Measurements from ENCODE around the gene MIDN.

The MIDN gene

GRCh38 chr19:1288226-1288612, 39.8 kb downstream of the MIDN start:
- no peak overlapping the region for H3K27ac ChIP-seq
- DNase-seq (ENCODE audit: low spot score) = no peak
- ChIA-PET CTCF (interaction anchor here (0.7 kb wide), 1 partner anchor 223 kb away, joined by 5 read pairs; no protein-coding TSS in a partner anchor), POLR2A (ENCODE audit: low non-redundant PET) (no interaction called here)
- TF ChIP-seq, protein P1, sequence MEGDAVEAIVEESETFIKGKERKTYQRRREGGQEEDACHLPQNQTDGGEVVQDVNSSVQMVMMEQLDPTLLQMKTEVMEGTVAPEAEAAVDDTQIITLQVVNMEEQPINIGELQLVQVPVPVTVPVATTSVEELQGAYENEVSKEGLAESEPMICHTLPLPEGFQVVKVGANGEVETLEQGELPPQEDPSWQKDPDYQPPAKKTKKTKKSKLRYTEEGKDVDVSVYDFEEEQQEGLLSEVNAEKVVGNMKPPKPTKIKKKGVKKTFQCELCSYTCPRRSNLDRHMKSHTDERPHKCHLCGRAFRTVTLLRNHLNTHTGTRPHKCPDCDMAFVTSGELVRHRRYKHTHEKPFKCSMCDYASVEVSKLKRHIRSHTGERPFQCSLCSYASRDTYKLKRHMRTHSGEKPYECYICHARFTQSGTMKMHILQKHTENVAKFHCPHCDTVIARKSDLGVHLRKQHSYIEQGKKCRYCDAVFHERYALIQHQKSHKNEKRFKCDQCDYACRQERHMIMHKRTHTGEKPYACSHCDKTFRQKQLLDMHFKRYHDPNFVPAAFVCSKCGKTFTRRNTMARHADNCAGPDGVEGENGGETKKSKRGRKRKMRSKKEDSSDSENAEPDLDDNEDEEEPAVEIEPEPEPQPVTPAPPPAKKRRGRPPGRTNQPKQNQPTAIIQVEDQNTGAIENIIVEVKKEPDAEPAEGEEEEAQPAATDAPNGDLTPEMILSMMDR (conservative IDR thresholded peaks at IDR 0.05; ENCODE audit: low read depth) = no peak

- TF ChIP-seq, protein P1 (conservative IDR thresholded peaks at IDR 0.05; ENCODE audit: low read depth) = no peak
- CTCF ChIA-PET = no interaction called here
- DNase-seq (ENCODE audit: low spot score) = no peak
- H3K27ac ChIP-seq = no peak overlapping the region
- POLR2A ChIA-PET (ENCODE audit: low non-redundant PET) = no interaction called here
Measured at GRCh38 chr19:1288833-1289685, 40.7 kb downstream of the MIDN start.

DNA sequence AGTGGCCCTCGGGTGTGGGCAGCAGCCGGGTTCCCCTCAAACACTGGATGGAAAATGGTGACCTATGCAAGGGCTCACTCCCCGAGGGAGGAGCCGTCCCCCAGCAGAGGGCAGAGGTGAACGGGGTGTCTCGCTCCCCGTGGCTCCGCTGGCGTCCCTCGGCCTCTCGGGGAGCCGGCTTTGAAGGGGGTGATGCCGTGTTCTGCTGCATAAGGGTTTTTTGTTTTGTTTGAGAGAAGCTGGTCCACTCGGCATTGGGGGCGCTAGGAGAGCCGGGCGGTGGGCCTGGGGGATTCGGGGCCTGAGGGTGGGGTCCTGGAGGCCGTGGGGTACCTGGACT, 41.3 kb downstream of the MIDN start:
- CTCF ChIA-PET = no interaction called here
- TF ChIP-seq, protein P1 (conservative IDR thresholded peaks at IDR 0.05; ENCODE audit: low read depth) = no peak
- H3K27ac ChIP-seq = no peak overlapping the region
- POLR2A ChIA-PET (ENCODE audit: low non-redundant PET) = no interaction called here
- DNase-seq (ENCODE audit: low spot score) = no peak

GRCh38 chr19:1290196-1290702, 41.9 kb downstream of the MIDN start:
- ChIA-PET CTCF (interaction anchor here (0.8 kb wide), 1 partner anchor 10 kb away, joined by 3 read pairs; no protein-coding TSS in a partner anchor), POLR2A (ENCODE audit: low non-redundant PET) (no interaction called here)
- no peak overlapping the region for H3K27ac ChIP-seq
- TF ChIP-seq, protein P1 (conservative IDR thresholded peaks at IDR 0.05; ENCODE audit: low read depth) = no peak
- DNase-seq (ENCODE audit: low spot score) = no peak

DNA sequence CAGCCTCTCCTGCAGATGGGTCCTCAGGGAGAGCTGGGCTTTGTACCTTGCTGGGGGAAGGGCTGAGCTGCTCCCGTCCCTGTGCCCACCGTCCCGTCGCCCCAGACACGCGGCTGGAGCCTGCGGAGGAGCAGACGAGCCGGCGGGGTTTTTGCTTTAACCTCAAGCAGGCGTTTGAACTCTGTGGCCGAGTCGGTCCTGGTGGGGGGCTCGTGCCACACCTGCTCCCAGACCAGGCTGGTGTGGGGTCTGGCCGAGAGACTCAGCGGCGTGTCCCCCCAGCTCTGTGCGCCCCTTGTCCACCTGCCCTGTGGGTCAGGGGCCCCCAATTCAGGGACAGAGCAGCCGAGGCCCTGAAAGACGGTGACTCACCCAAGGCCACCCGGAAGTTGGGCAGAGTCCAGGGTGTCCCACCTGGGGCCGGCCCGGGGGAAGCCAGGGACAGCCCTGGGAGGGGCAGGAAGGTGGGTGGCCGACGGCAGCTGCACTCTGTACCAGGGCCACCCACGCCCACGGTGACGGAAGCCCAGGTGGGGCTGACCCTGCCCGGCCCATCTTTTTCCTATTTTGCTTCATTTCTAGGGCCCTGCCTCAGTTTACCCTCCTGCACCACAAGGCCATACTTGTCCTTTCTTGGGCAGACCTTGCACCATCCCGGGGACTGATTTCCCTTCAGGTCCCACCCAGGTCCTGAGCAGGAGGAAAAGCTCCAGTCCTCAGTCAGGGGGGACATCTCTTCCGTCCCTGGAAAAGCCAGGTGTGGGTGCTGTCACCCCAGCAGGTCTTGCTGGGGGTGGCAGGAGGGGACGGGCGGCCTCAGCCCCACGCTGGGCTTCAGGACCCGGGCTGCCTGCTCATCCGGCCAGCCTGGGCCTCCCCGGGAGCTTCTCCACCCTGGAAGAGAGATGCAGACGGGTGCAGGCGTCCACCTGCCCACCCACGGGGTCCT, 42.6 kb downstream of the MIDN start:
- no peak overlapping the region for H3K27ac ChIP-seq
- CTCF ChIA-PET = interaction anchor here (0.8 kb wide), 1 partner anchor 11 kb away, joined by 3 read pairs; no protein-coding TSS in a partner anchor
- TF ChIP-seq, protein P1 (conservative IDR thresholded peaks at IDR 0.05; ENCODE audit: low read depth) = no peak
- no peak for DNase-seq (ENCODE audit: low spot score)
- POLR2A ChIA-PET (ENCODE audit: low non-redundant PET) = no interaction called here

DNA sequence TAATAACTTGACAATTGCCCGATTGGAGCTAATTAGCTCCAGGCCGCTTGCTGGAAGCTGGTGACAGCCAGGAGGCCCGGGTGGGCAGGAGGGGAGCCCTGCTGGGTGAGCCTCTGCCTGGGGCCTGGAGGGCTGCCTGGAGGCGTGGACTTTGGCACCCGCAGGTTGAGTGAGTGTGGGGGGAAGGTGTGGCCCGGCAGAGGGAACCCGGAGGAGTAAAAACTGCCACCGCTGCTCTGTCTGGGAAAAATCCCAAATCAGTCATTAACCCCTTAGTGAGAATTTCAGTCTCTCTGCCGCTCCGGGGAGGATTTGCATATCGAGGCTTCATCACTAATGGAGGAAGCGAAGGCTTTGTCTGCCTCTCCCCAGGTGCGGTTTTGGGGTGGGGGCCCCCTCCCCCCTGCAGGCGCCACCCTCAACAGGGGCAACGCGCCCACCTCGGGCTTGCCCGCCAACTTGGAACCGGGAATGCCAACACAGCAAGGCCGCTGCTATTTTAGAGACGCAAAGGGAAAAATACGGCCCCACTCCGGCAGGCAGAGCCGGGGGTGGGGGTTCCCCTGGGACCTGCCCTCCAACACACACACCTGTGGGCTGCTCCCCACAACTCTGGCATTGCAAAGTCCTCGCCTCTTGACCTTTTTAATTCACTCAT, 43.5 kb downstream of the MIDN start:
- no peak overlapping the region for H3K27ac ChIP-seq
- TF ChIP-seq, protein P1 (conservative IDR thresholded peaks at IDR 0.05; ENCODE audit: low read depth) = no peak
- POLR2A ChIA-PET (ENCODE audit: low non-redundant PET) = no interaction called here
- CTCF ChIA-PET = interaction anchor here (0.7 kb wide), 1 partner anchor 55 kb away, joined by 4 read pairs; no protein-coding TSS in a partner anchor
- no peak for DNase-seq (ENCODE audit: low spot score)

Data from RWPE1 (cell line).